Nephron progenitor cell (in vitro differentiated cells): ENCODE measurements around the gene GNL1.

Experiments
- DNase-seq: peaks from one replicate; pipeline ENCODE4 v3.0.0; 2021
- H3K27ac Mint-ChIP-seq: 2 replicates; pipeline ENCODE4 v1.8.0; 2021; ENCODE audit warnings: mild to moderate bottlenecking, moderate library complexity, mixed read lengths
- H3K27me3 Mint-ChIP-seq: 2 replicates; pipeline ENCODE4 v1.8.0; 2021; ENCODE audit warnings: mild to moderate bottlenecking, low read depth, mixed read lengths; ENCODE audit not compliant: poor library complexity
- H3K36me3 Mint-ChIP-seq: 2 replicates; pipeline ENCODE4 v1.8.0; 2021; ENCODE audit warnings: low read depth, mixed read lengths
- H3K4me1 Mint-ChIP-seq: 2 replicates; pipeline ENCODE4 v1.8.0; 2021; ENCODE audit warnings: mixed read lengths
- H3K4me3 Mint-ChIP-seq: 2 replicates; pipeline ENCODE4 v1.8.0; 2021; ENCODE audit warnings: mild to moderate bottlenecking, moderate library complexity, mixed read lengths
- H3K9me3 Mint-ChIP-seq: 2 replicates; pipeline ENCODE4 v1.8.0; 2021; ENCODE audit warnings: mild to moderate bottlenecking, moderate library complexity, mixed read lengths
- TF ChIP-seq, protein P1 (sequence below): fragments of 200-600 bp; sonication (generic); IDR thresholded peaks from 2 replicates; pipeline ENCODE4 v1.5.0; 2021; ENCODE audit warnings: antibody characterized with exemption

The GNL1 gene, protein sequence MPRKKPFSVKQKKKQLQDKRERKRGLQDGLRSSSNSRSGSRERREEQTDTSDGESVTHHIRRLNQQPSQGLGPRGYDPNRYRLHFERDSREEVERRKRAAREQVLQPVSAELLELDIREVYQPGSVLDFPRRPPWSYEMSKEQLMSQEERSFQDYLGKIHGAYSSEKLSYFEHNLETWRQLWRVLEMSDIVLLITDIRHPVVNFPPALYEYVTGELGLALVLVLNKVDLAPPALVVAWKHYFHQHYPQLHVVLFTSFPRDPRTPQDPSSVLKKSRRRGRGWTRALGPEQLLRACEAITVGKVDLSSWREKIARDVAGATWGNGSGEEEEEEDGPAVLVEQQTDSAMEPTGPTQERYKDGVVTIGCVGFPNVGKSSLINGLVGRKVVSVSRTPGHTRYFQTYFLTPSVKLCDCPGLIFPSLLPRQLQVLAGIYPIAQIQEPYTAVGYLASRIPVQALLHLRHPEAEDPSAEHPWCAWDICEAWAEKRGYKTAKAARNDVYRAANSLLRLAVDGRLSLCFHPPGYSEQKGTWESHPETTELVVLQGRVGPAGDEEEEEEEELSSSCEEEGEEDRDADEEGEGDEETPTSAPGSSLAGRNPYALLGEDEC

DNA sequence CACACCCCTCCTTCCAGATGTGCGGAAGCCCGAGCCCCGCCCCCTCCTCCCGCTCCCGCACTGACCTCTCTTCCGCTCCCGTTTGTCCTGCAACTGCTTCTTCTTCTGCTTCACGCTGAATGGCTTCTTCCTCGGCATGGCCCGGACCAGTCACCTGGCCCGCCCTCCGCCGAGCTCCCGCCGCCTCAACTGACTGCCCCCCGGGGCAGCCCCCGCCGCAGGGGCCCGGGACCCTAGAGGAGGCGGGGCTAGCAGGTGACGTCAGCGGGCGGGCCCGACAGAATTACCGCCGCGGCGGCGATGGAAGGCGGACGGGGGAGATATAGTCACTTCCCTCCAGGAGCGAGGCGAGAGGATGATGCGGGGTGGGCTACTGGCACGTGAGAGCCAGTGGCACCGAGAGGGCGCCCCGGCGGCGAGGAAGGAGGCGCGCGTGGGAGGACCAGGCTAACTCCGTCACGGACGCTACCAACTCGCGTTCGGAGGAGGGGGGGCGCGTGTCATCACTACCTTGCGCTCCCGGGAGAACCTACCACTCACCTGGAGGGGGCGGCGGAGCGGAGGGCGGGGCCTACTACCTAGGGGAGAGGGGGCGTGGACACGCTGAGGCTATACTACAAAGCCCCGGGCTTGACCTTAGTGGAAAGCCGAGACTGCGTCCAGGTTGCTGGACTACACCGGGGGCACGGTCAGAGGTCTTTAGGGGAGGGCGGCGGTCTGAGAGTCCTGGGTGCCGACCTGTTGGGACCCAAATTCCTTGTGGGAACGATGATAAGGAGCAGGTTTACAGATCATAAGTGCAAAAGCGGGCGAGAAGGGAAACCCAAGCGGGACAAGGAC lies at the start of gene GNL1:
GNL1 (minus strand) TSS at position 424 of the 840 bp plus-strand sequence; CDS start at position 138, 286 bp downstream.
- no peaks in the 10 kb centered on the region for H3K9me3 Mint-ChIP-seq
- H3K4me3 Mint-ChIP-seq = peak within 1 kb of the TSS; percentile 99
- H3K4me1 Mint-ChIP-seq = peaks cover 48% of the 10 kb centered on the region
- peak; percentile 92 for DNase-seq
- H3K36me3 Mint-ChIP-seq = peaks cover 48% of the 10 kb centered on the region
- no peaks in the 10 kb centered on the region for H3K27me3 Mint-ChIP-seq
- TF ChIP-seq, protein P1, sequence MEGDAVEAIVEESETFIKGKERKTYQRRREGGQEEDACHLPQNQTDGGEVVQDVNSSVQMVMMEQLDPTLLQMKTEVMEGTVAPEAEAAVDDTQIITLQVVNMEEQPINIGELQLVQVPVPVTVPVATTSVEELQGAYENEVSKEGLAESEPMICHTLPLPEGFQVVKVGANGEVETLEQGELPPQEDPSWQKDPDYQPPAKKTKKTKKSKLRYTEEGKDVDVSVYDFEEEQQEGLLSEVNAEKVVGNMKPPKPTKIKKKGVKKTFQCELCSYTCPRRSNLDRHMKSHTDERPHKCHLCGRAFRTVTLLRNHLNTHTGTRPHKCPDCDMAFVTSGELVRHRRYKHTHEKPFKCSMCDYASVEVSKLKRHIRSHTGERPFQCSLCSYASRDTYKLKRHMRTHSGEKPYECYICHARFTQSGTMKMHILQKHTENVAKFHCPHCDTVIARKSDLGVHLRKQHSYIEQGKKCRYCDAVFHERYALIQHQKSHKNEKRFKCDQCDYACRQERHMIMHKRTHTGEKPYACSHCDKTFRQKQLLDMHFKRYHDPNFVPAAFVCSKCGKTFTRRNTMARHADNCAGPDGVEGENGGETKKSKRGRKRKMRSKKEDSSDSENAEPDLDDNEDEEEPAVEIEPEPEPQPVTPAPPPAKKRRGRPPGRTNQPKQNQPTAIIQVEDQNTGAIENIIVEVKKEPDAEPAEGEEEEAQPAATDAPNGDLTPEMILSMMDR = no peak
- peak within 1 kb of the TSS; percentile 100 for H3K27ac Mint-ChIP-seq

DNA sequence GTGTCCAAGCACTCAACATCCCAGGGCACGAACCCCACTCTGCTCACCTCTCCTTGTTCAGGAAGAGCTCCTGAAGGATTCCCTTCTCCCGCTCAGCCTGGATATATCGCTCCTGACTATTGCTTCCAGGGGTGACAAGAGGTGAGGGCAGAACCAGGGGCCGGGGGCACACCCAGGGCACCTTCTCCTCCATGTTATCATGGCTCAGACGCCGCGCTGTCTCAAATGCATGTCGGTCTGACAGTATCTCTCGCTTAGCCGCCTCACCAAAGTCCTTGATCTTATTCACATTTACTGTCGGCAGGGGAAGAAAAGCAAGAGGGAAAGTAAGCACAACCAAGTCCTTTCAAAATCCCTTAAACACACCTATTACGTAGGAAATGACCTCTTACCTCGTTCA lies 47.7 kb upstream of the GNL1 start:
- Mint-ChIP-seq H3K9me3 (no peaks in the 10 kb centered on the region), H3K36me3 (peaks cover 82% of the 10 kb centered on the region)
- TF ChIP-seq, protein P1 = no peak

DNA sequence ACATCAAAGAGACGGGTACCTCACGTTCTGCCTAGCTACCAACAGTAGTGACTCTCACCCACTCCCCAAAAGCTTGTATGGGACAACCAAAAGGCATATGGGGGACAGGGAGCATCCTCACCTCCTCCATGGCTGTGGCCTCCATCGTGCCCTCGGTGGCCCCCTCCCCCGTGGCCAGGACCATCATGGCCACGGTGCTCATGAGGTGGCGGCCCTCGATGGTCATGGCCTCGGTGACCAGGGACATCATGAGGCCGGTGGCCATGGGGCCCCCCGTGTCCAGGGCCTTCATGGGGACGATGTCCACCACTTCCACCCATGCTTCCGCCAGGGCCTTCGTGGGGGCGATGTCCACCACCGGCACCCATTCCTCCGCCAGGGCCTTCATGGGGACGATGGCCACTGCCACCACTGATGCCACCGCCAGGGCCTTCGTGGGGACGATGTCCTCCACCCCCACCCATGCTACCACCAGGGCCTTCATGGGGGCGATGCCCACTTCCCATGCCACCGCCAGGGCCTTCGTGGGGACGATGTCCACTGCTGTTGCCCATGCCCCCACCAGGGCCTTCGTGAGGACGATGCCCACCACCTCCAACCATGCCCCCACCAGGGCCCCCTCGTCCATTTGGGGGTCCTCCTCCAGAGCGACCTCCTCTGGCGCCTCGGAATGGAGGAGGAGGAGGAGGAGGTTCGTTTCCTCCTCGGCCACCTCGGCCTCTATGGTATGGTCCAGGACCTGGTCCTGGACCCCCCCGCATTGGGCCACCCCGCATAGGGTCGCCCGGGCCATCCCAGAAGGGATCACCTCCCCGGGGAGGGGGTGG lies 45.7 kb upstream of the GNL1 start:
- Mint-ChIP-seq H3K4me1 (peaks cover 5% of the 10 kb centered on the region), H3K9me3 (no peaks in the 10 kb centered on the region), H3K27me3 (no peaks in the 10 kb centered on the region), H3K4me3 (no peak overlapping the region), H3K27ac (peak overlapping the region; percentile 80), H3K36me3 (peaks cover 68% of the 10 kb centered on the region)
- DNase-seq = no peak
- TF ChIP-seq, protein P1 = no peak

More for the DNA sequence above, 47.7 kb upstream of the GNL1 start:
- H3K27ac Mint-ChIP-seq = no peak overlapping the region
- H3K4me3 Mint-ChIP-seq = no peak overlapping the region
- DNase-seq = no peak
- H3K27me3 Mint-ChIP-seq = no peaks in the 10 kb centered on the region
- H3K4me1 Mint-ChIP-seq = peaks cover 5% of the 10 kb centered on the region

DNA sequence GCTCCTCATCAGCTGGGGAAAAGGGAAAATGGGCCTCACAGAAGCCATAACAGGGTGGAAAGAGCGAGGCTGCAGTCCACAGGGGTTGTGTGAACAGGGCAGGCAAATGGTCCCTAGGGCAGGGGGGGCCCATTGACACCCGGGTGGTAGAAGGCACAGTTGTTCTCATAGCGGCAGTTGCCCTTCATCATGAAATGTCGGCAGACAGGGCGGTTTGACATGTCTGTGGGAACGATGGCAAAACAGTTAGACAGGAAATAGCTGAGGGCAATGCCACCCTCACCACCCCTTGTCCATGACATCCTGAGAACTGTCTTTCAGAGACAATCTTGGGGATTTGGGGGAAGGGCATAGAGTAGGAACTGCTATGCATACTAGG lies 45.1 kb upstream of the GNL1 start:
- Mint-ChIP-seq H3K4me1 (peaks cover 5% of the 10 kb centered on the region), H3K36me3 (peaks cover 65% of the 10 kb centered on the region), H3K27me3 (no peaks in the 10 kb centered on the region), H3K27ac (peak overlapping the region; percentile 80), H3K4me3 (no peak overlapping the region), H3K9me3 (no peaks in the 10 kb centered on the region)
- no peak for DNase-seq
- TF ChIP-seq, protein P1 = no peak

DNA sequence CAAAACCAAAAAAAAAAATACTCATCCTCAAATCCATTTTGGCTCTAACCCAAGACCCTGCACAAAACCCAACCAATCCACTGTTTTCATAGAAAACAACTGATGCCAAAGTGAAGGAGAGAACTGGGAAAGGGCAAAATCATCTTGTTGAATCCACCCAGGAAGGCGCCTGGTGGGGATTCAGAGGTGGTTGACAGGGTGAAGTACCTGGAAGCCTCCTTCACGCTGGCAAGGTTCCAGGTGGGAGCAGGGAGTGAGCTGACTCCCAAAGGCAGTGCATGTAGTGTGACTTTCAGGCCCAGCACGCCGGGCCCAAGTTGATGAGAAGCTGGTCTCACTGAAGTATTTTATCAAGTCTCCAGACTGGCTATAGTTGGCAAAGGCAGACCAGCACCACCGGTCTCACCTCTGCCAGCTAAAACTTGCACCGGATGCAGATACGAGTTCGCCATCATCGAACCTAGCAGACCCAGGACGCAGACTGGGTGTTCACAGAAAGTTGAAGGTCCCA lies 44.2 kb upstream of the GNL1 start:
- peak overlapping the region; percentile 64 for H3K27ac Mint-ChIP-seq
- peaks cover 5% of the 10 kb centered on the region for H3K4me1 Mint-ChIP-seq
- TF ChIP-seq, protein P1 = no peak
- H3K9me3 Mint-ChIP-seq = no peaks in the 10 kb centered on the region
- H3K27me3 Mint-ChIP-seq = peaks cover 3% of the 10 kb centered on the region
- H3K36me3 Mint-ChIP-seq = peaks cover 58% of the 10 kb centered on the region
- DNase-seq = no peak
- no peak overlapping the region for H3K4me3 Mint-ChIP-seq
